Uterus (tissue), 2 donors: ENCODE measurements around the gene DLGAP1.

Source experiments
- POLR2A ChIP-seq, 2 donors: fragments of 450-650 bp; IDR thresholded peaks; one replicate each; pipeline ENCODE4 v1.6.1; 2016; ENCODE audit warnings: antibody characterized with exemption in 2 of 2, mild to moderate bottlenecking in 1 of 2, moderate library complexity in 1 of 2
- TF ChIP-seq, protein P1 (sequence below), 4 experiments: fragments of 200-600 bp in 2 of 4; fragments of 450-650 bp in 2 of 4; sonication (generic) in 2 of 4; IDR thresholded peaks; one replicate each; pipeline ENCODE4 v1.5.1; 2016 to 2019; ENCODE audit warnings: antibody characterized with exemption in 4 of 4, mild to moderate bottlenecking in 2 of 4, moderate library complexity in 1 of 4

DNA sequence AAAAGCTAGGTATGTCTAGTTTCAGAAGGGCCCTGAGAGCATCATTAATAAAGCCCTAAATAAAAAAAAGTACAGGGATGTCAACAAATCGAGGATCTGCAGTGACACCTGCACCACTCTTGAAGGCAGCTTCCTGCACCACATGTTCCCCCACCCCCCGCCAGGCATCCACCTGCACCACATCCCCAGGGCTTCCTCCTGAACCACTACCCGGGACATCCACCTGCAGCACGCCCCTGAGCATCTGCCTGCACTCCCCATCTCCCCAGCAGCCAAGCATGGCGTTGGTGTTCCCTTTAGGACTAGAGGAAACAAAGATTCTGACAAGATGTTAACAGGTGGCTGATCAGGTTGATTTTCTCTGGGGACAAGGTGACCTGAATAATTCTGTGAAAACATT, 55.2 kb downstream of the DLGAP1 start:
- TF ChIP-seq, protein P1, sequence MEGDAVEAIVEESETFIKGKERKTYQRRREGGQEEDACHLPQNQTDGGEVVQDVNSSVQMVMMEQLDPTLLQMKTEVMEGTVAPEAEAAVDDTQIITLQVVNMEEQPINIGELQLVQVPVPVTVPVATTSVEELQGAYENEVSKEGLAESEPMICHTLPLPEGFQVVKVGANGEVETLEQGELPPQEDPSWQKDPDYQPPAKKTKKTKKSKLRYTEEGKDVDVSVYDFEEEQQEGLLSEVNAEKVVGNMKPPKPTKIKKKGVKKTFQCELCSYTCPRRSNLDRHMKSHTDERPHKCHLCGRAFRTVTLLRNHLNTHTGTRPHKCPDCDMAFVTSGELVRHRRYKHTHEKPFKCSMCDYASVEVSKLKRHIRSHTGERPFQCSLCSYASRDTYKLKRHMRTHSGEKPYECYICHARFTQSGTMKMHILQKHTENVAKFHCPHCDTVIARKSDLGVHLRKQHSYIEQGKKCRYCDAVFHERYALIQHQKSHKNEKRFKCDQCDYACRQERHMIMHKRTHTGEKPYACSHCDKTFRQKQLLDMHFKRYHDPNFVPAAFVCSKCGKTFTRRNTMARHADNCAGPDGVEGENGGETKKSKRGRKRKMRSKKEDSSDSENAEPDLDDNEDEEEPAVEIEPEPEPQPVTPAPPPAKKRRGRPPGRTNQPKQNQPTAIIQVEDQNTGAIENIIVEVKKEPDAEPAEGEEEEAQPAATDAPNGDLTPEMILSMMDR (IDR thresholded peaks at IDR 0.05), result no peak
- TF ChIP-seq POLR2A (IDR thresholded peaks at IDR 0.05), result no peak
